Endodermal cell (in vitro differentiated cells): ENCODE results near the gene FCER1A. TPM values are rescaled to one million over a fixed set of nuclear protein-coding genes. Genes with fewer than 3 reads are reported as not detected.
"Not testable (repeated sequence)": the region's sequence is repeated elsewhere in the genome, so short reads cannot be mapped to it uniquely, and the experiment has no call there.

Experiments used
- DNase-seq: peaks from one replicate; pipeline ENCODE4 v3.0.0-alpha.2; 2017
- H3K27ac ChIP-seq: 2 replicates; pipeline ENCODE4 v1.5.1; 2013; ENCODE audit warnings: mild to moderate bottlenecking, low read depth, low read length, moderate library complexity
- H3K27me3 ChIP-seq: 2 replicates; pipeline ENCODE4 v1.6.1; 2013; ENCODE audit warnings: mild to moderate bottlenecking, low read length, moderate library complexity; ENCODE audit not compliant: insufficient read depth, control insufficient read depth, poor library complexity, severe bottlenecking
- H3K36me3 ChIP-seq: 2 replicates; pipeline ENCODE4 v1.7.0; 2013; ENCODE audit warnings: mild to moderate bottlenecking, low read length, moderate library complexity; ENCODE audit not compliant: control insufficient read depth, insufficient read depth
- H3K4me1 ChIP-seq: one replicate; pipeline ENCODE4 v1.7.0; 2013; ENCODE audit warnings: low read length; ENCODE audit not compliant: control insufficient read depth, insufficient read depth
- H3K4me3 ChIP-seq: 2 replicates; pipeline ENCODE4 v1.5.1; 2013; ENCODE audit warnings: mild to moderate bottlenecking, low read length, moderate library complexity
- H3K9ac ChIP-seq: 2 replicates; pipeline ENCODE4 v1.6.1; 2013; ENCODE audit warnings: mild to moderate bottlenecking, low read length, moderate library complexity; ENCODE audit not compliant: poor library complexity, severe bottlenecking; ENCODE audit errors: extremely low read depth
- H3K9me3 ChIP-seq: 2 replicates; pipeline ENCODE4 v1.6.1; 2013; ENCODE audit warnings: mild to moderate bottlenecking, low read length, moderate library complexity; ENCODE audit not compliant: control insufficient read depth
- H3K27ac Mint-ChIP-seq: 2 replicates; pipeline ENCODE4 v1.8.0; 2020; ENCODE audit warnings: mixed read lengths
- H3K27me3 Mint-ChIP-seq: 2 replicates; pipeline ENCODE4 v1.8.0; 2021; ENCODE audit warnings: mild to moderate bottlenecking, mixed read lengths; ENCODE audit not compliant: insufficient read depth
- H3K36me3 Mint-ChIP-seq: 2 replicates; pipeline ENCODE4 v1.8.0; 2020; ENCODE audit warnings: low read depth, mixed read lengths
- H3K4me1 Mint-ChIP-seq: 2 replicates; pipeline ENCODE4 v1.8.0; 2020; ENCODE audit warnings: mixed read lengths
- H3K4me3 Mint-ChIP-seq: 2 replicates; pipeline ENCODE4 v1.8.0; 2020; ENCODE audit warnings: mild to moderate bottlenecking, moderate library complexity, mixed read lengths
- H3K9me3 Mint-ChIP-seq: 2 replicates; pipeline ENCODE4 v1.8.0; 2020; ENCODE audit warnings: mild to moderate bottlenecking, mixed read lengths
- CTCF ChIP-seq: fragments of 200-600 bp; sonication (generic); conservative IDR thresholded peaks from 2 replicates; pipeline ENCODE4 v1.5.0; 2021; ENCODE audit warnings: antibody characterized with exemption, mild to moderate bottlenecking
- whole genome bisulfite sequencing, 2 experiments: methylation state at CpG; one replicate each; pipeline versions ENCODE4 v1.1.5 to v1.1.7; 2013; ENCODE audit warnings: missing lambda C conversion rate in 2 of 2, mixed read lengths in 1 of 2; ENCODE audit not compliant: insufficient coverage in 1 of 2, insufficient read length in 1 of 2; 5-methylcytosine and 5-hydroxymethylcytosine counted together
- total RNA-seq, 2 donors: library from RNA; stranded (reverse); fragmentation: NEBNext Ultra II Directional in 1 of 2; extraction: Animal tissue kit (Norgen Biotek cat#: 25700) in 1 of 2; gene quantifications; 2 replicates in 1 of 2; 3 replicates in 1 of 2; pipeline ENCODE4 v1.2.1, GENCODE V29; 2021

Gene FCER1A
- total RNA-seq, 2 donors from 2014 or later: not detected

- H3K27me3 Mint-ChIP-seq: no peaks in the 10 kb centered on the region
- no peak overlapping the region for H3K4me3 Mint-ChIP-seq
- no peaks in the 10 kb centered on the region for H3K9me3 ChIP-seq
- no peaks in the 10 kb centered on the region for H3K36me3 Mint-ChIP-seq
- no peak overlapping the region for H3K9ac ChIP-seq
- peaks cover 25% of the 10 kb centered on the region for H3K9me3 Mint-ChIP-seq
- H3K27ac Mint-ChIP-seq: no peak overlapping the region
- no peak overlapping the region for H3K27ac ChIP-seq
- no peaks in the 10 kb centered on the region for H3K36me3 ChIP-seq
- H3K4me1 ChIP-seq: peaks cover 6% of the 10 kb centered on the region
- no peak overlapping the region for H3K4me3 ChIP-seq
- 45 to 67% methylated on average over 1 of the region's 1 CpG for WGBS, 2 experiments
- H3K4me1 Mint-ChIP-seq: peaks cover 10% of the 10 kb centered on the region
- no peak for DNase-seq
- no peaks in the 10 kb centered on the region for H3K27me3 ChIP-seq
- TF ChIP-seq CTCF: no peak
Observed at GRCh38 chr1:159339536-159339935, 37.4 kb downstream of the FCER1A start.

- Mint-ChIP-seq H3K27me3 (no peaks in the 10 kb centered on the region), H3K4me1 (peaks cover 10% of the 10 kb centered on the region), H3K36me3 (no peaks in the 10 kb centered on the region), H3K27ac (no peak overlapping the region), H3K4me3 (no peak overlapping the region), H3K9me3 (peaks cover 24% of the 10 kb centered on the region)
- Histone ChIP-seq H3K9ac (no peak overlapping the region), H3K9me3 (no peaks in the 10 kb centered on the region), H3K27me3 (no peaks in the 10 kb centered on the region), H3K4me1 (peaks cover 6% of the 10 kb centered on the region), H3K27ac (no peak overlapping the region), H3K4me3 (no peak overlapping the region), H3K36me3 (no peaks in the 10 kb centered on the region)
- TF ChIP-seq CTCF: no peak
- no peak for DNase-seq
- 80 to 82% methylated on average over 1 to 2 of the region's 2 CpGs for WGBS, 2 experiments
Observed at GRCh38 chr1:159341736-159342135, 39.6 kb downstream of the FCER1A start.

GRCh38 chr1:159342761-159343425 is 40.8 kb downstream of the FCER1A start:
- H3K36me3 ChIP-seq: no peaks in the 10 kb centered on the region
- peaks cover 6% of the 10 kb centered on the region for H3K4me1 ChIP-seq
- 88 to 93% methylated on average over 2 to 4 of the region's 4 CpGs for WGBS, 2 experiments
- H3K9me3 ChIP-seq: no peaks in the 10 kb centered on the region
- Mint-ChIP-seq H3K4me3 (no peak overlapping the region), H3K27ac (no peak overlapping the region), H3K27me3 (no peaks in the 10 kb centered on the region), H3K36me3 (no peaks in the 10 kb centered on the region), H3K9me3 (peaks cover 34% of the 10 kb centered on the region), H3K4me1 (peaks cover 8% of the 10 kb centered on the region)
- no peak overlapping the region for H3K4me3 ChIP-seq
- no peak for TF ChIP-seq CTCF
- DNase-seq: no peak
- no peak overlapping the region for H3K27ac ChIP-seq
- H3K27me3 ChIP-seq: no peaks in the 10 kb centered on the region
- H3K9ac ChIP-seq: no peak overlapping the region

GRCh38 chr1:159349374-159349773 is 47.2 kb downstream of the FCER1A start:
- H3K36me3 ChIP-seq, H3K27ac ChIP-seq, H3K4me1 ChIP-seq, DNase-seq, H3K27me3 Mint-ChIP-seq, H3K9ac ChIP-seq, H3K4me3 Mint-ChIP-seq, H3K36me3 Mint-ChIP-seq, H3K27me3 ChIP-seq, H3K27ac Mint-ChIP-seq, H3K9me3 ChIP-seq, H3K4me1 Mint-ChIP-seq, H3K4me3 ChIP-seq: not testable (repeated sequence)
- 91 to 94% methylated on average over 2 to 3 of the region's 3 CpGs for WGBS, 2 experiments
- H3K9me3 Mint-ChIP-seq: peaks cover 52% of the 10 kb centered on the region
